Immature natural killer cell (primary cell): ENCODE results near the gene GAB4. TPM values are rescaled to one million over a fixed set of nuclear protein-coding genes. Genes with fewer than 3 reads are reported as not detected.
"Not testable (repeated sequence)": the region's sequence is repeated elsewhere in the genome, so short reads cannot be mapped to it uniquely, and the experiment has no call there.

ENCODE experiments used
- DNase-seq, 3 donors: peaks; one replicate each; pipeline ENCODE4 v3.0.0; 2022; ENCODE audit warnings: mixed read lengths in 1 of 3
- H3K27ac Mint-ChIP-seq, 6 donors: one replicate each; pipeline ENCODE4 v1.8.0; 2020; ENCODE audit warnings: mixed read lengths in 6 of 6, mild to moderate bottlenecking in 5 of 6, inconsistent platforms in 4 of 6, moderate library complexity in 3 of 6
- H3K27me3 Mint-ChIP-seq, 3 donors: one replicate each; pipeline ENCODE4 v1.8.0; 2020 to 2021; ENCODE audit warnings: low read depth in 3 of 3, mild to moderate bottlenecking in 3 of 3, mixed read lengths in 3 of 3, moderate library complexity in 3 of 3, inconsistent platforms in 1 of 3
- H3K36me3 Mint-ChIP-seq, 3 donors: one replicate each; pipeline ENCODE4 v1.8.0; 2020; ENCODE audit warnings: mixed read lengths in 3 of 3, inconsistent platforms in 2 of 3, mild to moderate bottlenecking in 2 of 3
- H3K4me1 Mint-ChIP-seq, 2 donors: one replicate each; pipeline ENCODE4 v1.8.0; 2020; ENCODE audit warnings: inconsistent platforms in 2 of 2, mild to moderate bottlenecking in 2 of 2, mixed read lengths in 2 of 2, moderate library complexity in 1 of 2
- H3K4me3 Mint-ChIP-seq, 5 donors: one replicate each; pipeline ENCODE4 v1.8.0; 2020; ENCODE audit warnings: mild to moderate bottlenecking in 5 of 5, mixed read lengths in 5 of 5, inconsistent platforms in 3 of 5, moderate library complexity in 3 of 5
- H3K9me3 Mint-ChIP-seq, 6 donors: one replicate each; pipeline ENCODE4 v1.8.0; 2020; ENCODE audit warnings: mild to moderate bottlenecking in 6 of 6, mixed read lengths in 6 of 6, inconsistent platforms in 4 of 6, moderate library complexity in 3 of 6
- polyA plus RNA-seq, 3 donors: library from polyadenylated mRNA; unstranded; fragments of 300-500 nt; fragmentation: Illumina TruSeq; gene quantifications; one replicate each; pipeline ENCODE4 v1.2.3, GENCODE V29; 2021

The GAB4 gene
- polyA plus RNA-seq, 3 donors from 2014 or later, result 0.08 TPM; not detected in 2

DNA sequence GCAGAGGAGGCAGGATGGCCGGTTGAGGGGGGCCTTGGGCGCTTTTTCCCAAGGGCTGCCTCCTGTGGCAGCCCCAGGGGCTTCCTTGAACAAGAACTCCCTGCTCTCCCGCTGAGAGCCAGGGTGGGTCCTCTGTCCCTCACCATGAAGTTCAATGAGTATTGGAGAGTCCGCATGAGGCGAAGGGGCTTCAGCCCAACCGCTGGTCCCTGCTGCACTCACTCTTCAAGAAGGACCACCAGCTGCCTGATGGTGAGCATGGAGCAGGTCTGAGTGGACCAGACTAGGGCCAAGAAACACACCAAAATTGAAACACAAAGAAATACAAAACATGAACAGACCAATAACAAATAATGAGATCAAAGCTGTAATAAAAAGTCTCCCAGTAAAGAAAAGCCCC is 7.5 kb upstream of the GAB4 start:
- not testable (repeated sequence) for H3K27me3 Mint-ChIP-seq, H3K9me3 Mint-ChIP-seq, DNase-seq, H3K4me1 Mint-ChIP-seq, H3K27ac Mint-ChIP-seq, H3K36me3 Mint-ChIP-seq, H3K4me3 Mint-ChIP-seq

DNA sequence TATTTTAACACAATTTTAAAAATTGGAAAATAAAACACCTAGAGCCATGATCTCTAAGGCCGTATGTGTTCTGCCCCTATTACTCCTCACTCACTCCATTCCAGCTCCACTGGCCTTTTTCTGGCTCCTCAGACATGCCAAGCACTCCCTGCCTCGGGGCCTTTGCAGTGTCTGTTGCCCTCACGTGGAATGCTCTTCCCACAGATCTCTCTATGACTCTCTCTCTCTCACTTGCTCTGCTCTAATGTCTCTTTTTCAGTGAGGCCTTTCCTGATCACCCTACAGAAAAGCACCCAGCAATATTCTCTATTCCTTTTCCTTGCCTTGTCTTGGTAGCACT is 6.0 kb upstream of the GAB4 start:
- H3K4me1 Mint-ChIP-seq, H3K9me3 Mint-ChIP-seq, H3K27me3 Mint-ChIP-seq, H3K4me3 Mint-ChIP-seq, H3K27ac Mint-ChIP-seq, DNase-seq, H3K36me3 Mint-ChIP-seq: not testable (repeated sequence)

DNA sequence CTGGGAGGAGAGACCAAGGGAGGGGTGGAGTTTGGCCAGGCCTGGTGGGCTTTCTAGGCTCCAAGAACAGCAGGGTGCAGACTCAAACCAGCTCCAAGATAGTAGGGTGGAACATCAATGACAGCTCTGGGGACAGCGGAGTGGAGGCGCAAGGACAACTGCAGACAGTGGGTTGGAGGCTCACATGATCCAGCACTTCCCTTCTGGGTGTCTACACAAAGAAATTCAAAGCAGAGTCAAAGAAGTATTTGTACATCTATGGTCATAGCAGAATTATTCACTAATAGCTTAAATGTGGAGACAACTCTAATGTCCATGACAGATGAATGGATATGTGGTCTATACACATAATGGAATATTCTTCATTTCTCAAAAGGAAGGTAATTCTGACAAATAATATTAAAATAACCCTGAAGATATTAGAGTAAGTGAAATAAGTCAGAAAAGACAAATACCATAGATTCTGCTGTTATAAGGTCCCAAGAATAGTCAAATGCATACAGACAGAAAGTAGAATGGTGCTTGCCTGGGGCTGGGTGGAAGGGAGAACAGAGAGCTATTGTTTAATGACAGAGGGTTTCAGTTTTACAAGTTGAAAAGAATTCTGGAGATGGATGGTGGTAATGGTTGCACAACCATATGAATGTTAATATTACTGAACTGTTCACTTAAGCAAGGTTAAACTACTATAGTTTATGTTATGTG is 5.5 kb upstream of the GAB4 start:
- no peak overlapping the region for H3K27ac Mint-ChIP-seq
- DNase-seq, result no peak
- H3K27me3 Mint-ChIP-seq, result peaks cover 4 to 8% (median 6%) of the 10 kb centered on the region in 3 donors
- peaks cover 0 to 1% of the 10 kb centered on the region in 2 donors for H3K4me1 Mint-ChIP-seq
- H3K4me3 Mint-ChIP-seq, result no peak overlapping the region
- peaks cover 0 to 4% (median 0%) of the 10 kb centered on the region in 6 donors for H3K9me3 Mint-ChIP-seq
- H3K36me3 Mint-ChIP-seq, result no peaks in the 10 kb centered on the region

DNA sequence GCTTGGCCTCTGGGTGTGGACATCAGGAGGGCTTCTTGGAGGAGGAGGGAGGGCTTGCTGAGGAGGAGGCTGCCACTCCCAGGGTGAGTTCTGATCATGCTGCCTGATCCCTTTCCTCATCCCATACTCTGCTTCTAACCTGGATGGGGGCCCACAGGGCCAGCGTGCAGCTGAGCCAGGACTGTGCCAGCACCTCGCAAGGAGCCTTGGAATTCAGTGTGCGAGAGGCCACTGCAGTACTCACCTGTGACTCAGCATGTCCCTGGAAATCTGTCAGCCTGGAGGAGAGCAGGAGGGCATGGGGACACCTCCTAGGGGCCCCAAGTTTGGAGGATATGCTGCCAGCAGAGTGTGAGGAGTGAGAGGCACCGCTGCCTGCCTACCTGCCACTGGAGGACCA is 4.2 kb upstream of the GAB4 start:
- Mint-ChIP-seq H3K36me3 (no peaks in the 10 kb centered on the region), H3K4me1 (peaks cover 0 to 5% of the 10 kb centered on the region in 2 donors), H3K27ac (no peak overlapping the region), H3K27me3 (peaks cover 6 to 8% (median 7%) of the 10 kb centered on the region in 3 donors), H3K9me3 (peaks cover 0 to 4% (median 0%) of the 10 kb centered on the region in 6 donors), H3K4me3 (no peak overlapping the region)
- DNase-seq, result no peak

DNA sequence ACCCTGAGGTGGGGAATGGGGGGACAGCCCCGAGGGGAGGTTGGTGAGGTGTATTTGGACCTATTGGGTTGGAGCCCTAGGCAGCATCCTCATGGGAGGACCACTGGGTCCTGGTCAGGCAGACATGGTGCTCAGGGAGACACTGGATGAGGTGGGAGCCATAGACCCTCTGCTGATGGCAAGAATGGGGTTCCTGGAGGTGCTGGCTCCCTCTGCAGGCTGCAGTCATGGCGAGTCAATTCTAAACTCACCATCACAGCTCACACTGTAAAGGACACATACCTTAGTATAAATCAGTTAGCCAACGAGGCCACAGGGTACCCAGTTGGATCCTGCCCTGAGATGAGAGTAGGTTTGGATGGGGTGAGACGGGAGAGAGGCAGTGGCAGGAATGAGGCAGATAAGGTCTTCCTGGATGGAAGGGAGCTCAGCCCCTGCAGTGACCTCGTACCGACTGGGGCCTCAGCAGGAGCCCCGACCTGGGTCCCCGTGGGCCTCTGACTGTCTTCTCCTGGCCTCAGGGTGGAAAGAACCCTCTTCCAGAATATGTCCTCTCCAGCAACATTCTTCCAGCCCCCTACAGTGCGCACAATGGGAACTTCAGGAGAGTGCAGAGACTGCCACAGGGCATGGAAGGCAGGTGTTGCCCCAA is 1.7 kb upstream of the GAB4 start:
- Mint-ChIP-seq H3K27ac (no peak overlapping the region), H3K27me3 (peaks cover 7 to 14% (median 7%) of the 10 kb centered on the region in 3 donors), H3K4me3 (no peak overlapping the region), H3K4me1 (peaks cover 0 to 5% of the 10 kb centered on the region in 2 donors), H3K36me3 (peaks cover 0 to 6% (median 0%) of the 10 kb centered on the region in 3 donors), H3K9me3 (peaks cover 0 to 13% (median 7%) of the 10 kb centered on the region in 6 donors)
- DNase-seq, result no peak

DNA sequence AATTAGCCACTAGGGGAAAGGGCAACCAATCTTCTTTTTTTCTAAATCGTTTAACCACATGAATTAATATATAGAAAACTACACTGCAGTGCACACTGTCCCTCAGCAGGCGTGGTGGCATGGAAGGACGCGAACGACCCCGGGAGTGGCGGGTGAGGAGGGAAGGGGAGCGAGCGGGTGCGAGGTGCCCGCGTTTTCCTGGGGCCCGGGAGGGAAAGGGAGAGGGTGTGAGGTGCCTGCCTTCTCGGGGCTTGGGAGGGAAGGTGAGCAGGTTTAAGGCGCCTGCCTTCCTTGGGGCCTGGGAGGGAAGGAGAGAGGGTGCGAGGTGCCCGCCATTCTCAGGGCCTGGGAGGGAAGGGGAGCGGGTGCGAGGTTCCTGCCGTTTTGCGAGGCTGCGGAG is 765 bp downstream of the GAB4 start:
- H3K27ac Mint-ChIP-seq, result peak overlapping the region in 1 of 6 donors; percentile 12
- DNase-seq, result no peak
- H3K27me3 Mint-ChIP-seq, result peaks cover 3 to 23% (median 7%) of the 10 kb centered on the region in 3 donors
- H3K36me3 Mint-ChIP-seq, result peaks cover 0 to 6% (median 0%) of the 10 kb centered on the region in 3 donors
- peaks cover 4 to 28% (median 21%) of the 10 kb centered on the region in 6 donors for H3K9me3 Mint-ChIP-seq
- peaks cover 0 to 5% of the 10 kb centered on the region in 2 donors for H3K4me1 Mint-ChIP-seq
- H3K4me3 Mint-ChIP-seq, result peak overlapping the region in 4 of 5 donors; percentile 12 to 59 (median 51)

DNA sequence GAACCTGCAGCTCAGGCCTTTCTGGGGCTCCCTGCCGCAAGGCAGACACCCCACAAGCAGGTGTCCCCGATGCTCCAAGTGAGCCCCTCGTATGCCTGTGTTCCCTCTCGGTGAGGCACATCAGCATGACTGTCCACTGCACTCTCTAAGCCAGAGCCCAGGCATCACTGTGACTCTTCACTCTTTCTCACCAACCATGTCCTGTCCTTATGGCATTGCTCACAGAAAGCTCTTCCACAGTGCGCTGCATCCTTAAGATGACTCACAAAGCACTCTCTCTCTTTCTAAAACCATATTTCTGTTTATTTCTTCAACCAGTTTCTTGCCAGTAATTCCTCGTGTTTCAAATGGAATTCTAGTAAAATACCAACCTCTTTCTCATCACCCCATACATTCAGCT is 18.1 kb downstream of the GAB4 start:
- Mint-ChIP-seq H3K4me3 (no peak overlapping the region), H3K27me3 (peaks cover 0 to 7% (median 2%) of the 10 kb centered on the region in 3 donors), H3K9me3 (peaks cover under 1 to 9% (median 6%) of the 10 kb centered on the region in 6 donors), H3K4me1 (no peaks in the 10 kb centered on the region), H3K27ac (no peak overlapping the region), H3K36me3 (peaks cover 0 to 8% (median 4%) of the 10 kb centered on the region in 3 donors)
- no peak for DNase-seq

DNA sequence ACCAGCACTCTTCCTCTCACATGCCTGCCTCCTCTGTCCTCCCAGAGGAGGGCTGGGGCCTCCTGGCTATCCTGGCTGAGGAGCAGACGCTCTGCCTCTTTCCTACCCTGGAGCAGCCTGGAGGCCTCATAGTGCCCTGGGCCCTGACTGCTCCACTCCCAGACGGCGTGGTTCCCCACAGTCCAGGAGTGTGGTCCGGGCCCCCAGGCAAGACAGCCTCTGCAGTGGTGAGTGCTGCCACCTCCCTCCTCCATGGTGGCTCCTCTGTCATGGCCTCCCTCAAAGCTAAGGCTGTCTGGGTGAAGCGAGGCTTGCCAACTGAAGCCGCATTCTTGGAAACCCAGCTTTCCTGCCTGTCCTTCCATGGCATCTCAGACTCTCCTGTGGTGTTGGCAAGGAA is 19.8 kb downstream of the GAB4 start:
- Mint-ChIP-seq H3K4me1 (no peaks in the 10 kb centered on the region), H3K4me3 (no peak overlapping the region), H3K27me3 (peaks cover 2 to 12% (median 4%) of the 10 kb centered on the region in 3 donors), H3K9me3 (peaks cover 13 to 25% (median 17%) of the 10 kb centered on the region in 6 donors), H3K36me3 (peaks cover 6 to 19% (median 12%) of the 10 kb centered on the region in 3 donors), H3K27ac (no peak overlapping the region)
- no peak for DNase-seq

DNA sequence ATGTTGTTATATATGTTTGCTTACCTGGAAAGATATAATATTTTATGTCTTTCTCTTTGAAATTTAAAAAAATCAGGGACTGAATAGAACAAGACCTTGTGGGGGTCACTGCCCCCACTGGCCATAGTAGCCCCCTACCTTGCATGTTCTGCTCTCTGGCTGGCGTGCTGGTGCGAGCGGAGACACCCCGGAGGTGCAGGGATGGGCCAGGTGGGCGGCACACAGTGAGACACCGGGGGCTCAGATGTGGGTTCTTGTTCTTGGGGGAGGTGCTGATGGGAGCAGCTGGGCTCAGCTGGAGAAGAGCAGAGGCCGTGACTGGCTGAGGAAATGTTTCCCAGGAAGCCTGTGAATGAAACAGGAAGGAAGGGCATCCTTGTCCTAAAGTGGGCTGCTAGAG is 20.2 kb downstream of the GAB4 start:
- Mint-ChIP-seq H3K27me3 (peaks cover 2 to 13% (median 7%) of the 10 kb centered on the region in 3 donors), H3K9me3 (peaks cover 17 to 29% (median 22%) of the 10 kb centered on the region in 6 donors), H3K27ac (no peak overlapping the region), H3K4me3 (no peak overlapping the region), H3K36me3 (peaks cover 9 to 19% (median 14%) of the 10 kb centered on the region in 3 donors), H3K4me1 (no peaks in the 10 kb centered on the region)
- no peak for DNase-seq

DNA sequence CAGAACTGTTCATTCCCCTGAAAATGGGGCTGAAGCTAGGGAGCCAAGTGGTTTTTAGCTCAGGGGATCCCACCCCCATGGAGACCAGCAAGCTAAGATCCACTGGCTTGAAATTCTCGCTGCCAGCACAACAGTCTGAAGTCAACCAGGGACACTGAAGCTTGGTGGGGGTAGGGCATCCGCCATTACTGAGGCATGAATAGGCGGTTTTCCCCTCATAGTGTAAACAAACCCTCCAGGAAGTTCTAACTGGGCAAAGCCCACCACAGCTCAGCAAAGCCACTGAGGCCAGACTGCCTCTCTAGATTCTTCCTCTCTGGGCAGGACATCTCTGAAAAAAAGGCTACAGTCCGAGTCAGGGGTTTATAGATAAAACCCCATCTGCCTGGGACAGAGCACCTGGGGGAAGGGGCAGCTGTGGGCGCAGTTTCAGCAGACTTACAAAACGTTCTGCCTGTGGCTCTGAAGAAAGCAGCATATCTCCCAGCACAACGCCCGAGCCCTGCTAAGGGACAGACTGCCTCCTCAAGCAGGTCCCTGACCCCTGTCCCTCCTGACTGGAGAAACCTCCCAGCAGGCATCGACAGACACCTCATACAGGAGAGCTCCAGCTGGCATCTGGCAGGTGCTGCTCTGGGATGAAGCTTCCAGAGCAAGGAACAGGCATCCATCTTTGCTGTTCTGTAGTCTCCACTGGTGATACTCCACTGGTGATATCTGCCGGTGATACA is 32.7 kb downstream of the GAB4 start:
- peak in 1 of 3 donors; percentile 8 for DNase-seq
- H3K4me3 Mint-ChIP-seq, result peak overlapping the region; percentile 75 to 91 (median 90)

DNA sequence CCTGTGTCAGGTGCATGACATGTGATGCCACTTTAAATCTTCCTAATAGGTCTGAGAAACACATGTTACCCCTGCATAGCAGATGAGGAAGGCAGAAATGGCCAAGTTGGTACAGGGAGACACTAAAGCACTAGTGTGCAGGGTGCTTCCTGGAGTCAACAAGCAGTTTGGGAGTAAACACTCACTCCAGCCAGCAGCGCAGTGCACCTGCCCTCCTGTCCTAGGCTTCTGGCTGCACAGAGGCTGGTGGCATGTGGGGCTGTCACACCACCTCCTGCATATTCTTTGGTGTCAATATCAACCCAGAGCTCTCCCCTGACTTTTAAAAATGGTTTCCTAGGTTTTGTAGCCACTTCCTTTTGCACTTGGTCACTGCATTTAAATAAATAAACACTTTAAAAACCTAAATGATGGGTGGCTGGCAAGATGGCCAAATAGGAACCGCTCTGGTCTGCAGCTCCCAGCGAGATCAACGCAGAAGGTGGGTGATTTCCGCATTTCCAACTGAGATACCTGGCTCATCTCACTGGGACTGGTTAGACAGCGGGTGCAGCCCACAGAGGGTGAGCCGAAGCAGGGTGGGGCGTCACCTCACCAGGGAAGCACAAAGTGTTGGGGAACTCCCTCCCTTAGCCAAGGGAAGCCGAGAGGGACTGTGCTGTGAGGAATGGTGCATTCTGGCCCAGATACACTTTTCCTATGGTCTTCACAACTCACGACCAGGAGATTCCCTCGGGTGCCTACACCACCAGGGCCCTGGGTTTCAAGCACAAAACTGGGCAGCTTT is 33.5 kb downstream of the GAB4 start:
- peaks cover 7 to 24% (median 12%) of the 10 kb centered on the region in 3 donors for H3K36me3 Mint-ChIP-seq
- peaks cover 60 to 68% of the 10 kb centered on the region in 2 donors for H3K4me1 Mint-ChIP-seq
- peaks cover 0 to 3% (median 2%) of the 10 kb centered on the region in 3 donors for H3K27me3 Mint-ChIP-seq
- DNase-seq, result peak; percentile 39 to 49 (median 42)
- H3K4me3 Mint-ChIP-seq, result peak overlapping the region; percentile 75 to 91 (median 90)
- H3K9me3 Mint-ChIP-seq, result peaks cover 15 to 33% (median 25%) of the 10 kb centered on the region in 6 donors
- H3K27ac Mint-ChIP-seq, result peak overlapping the region; percentile 76 to 93 (median 86)

More for the DNA sequence above, 32.7 kb downstream of the GAB4 start:
- Mint-ChIP-seq H3K36me3 (peaks cover 7 to 24% (median 12%) of the 10 kb centered on the region in 3 donors), H3K9me3 (peaks cover 17 to 41% (median 32%) of the 10 kb centered on the region in 6 donors), H3K4me1 (peaks cover 52 to 60% of the 10 kb centered on the region in 2 donors), H3K27ac (peak overlapping the region; percentile 50 to 93 (median 80)), H3K27me3 (peaks cover 0 to 3% (median 2%) of the 10 kb centered on the region in 3 donors)

DNA sequence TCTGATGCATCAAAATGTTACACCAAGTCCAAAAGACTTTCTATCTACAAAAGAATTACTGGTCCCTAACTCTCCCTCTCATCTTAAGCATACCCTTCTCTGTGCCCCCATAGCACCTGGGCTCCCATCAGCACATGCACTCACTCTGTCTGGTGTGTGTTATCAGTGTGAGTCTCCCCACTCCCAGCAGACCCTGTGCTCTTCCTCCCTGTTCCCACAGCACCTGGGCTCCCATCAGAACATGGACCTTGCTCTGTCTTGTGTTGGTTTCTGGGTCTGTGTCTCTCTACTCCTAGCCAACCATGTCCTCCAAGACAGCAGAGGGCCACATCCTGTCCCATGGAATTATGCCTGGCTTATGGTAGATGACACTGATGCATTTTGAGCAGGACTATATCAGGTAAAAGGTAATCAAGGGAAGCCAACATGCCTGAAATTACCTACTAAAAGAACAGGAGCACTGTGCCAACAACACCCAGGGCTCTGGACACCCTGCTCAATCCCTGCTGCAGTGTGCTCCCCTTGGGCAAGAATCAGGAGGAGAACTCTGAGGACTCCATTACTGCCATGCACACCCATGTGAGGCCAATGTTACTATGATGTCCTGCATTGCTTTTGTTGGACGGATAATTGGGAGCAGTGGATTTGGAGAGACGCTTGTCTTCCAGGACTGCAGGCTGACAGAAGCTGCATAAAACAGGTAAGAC is 34.3 kb downstream of the GAB4 start:
- peaks cover 11 to 28% (median 20%) of the 10 kb centered on the region in 6 donors for H3K9me3 Mint-ChIP-seq
- no peak for DNase-seq
- H3K36me3 Mint-ChIP-seq, result peaks cover 7 to 21% (median 12%) of the 10 kb centered on the region in 3 donors
- peak overlapping the region; percentile 76 to 93 (median 88) for H3K27ac Mint-ChIP-seq
- peak overlapping the region; percentile 75 to 91 (median 90) for H3K4me3 Mint-ChIP-seq
- H3K27me3 Mint-ChIP-seq, result peaks cover 0 to 3% (median 3%) of the 10 kb centered on the region in 3 donors
- peaks cover 60 to 68% of the 10 kb centered on the region in 2 donors for H3K4me1 Mint-ChIP-seq
